Duodenal mucosa (tissue), 2 donors: ENCODE data around the gene EXOC7.
"Not testable (repeated sequence)": the region's sequence is repeated elsewhere in the genome, so short reads cannot be mapped to it uniquely, and the experiment has no call there.

Source experiments
- H3K27ac ChIP-seq: one replicate; pipeline ENCODE4 v1.7.0; 2013; ENCODE audit warnings: low read depth, low read length
- H3K27me3 ChIP-seq, 2 donors: one replicate each; pipeline ENCODE4 v1.7.0; 2013; ENCODE audit warnings: low read length in 2 of 2, control low read depth in 1 of 2; ENCODE audit not compliant: insufficient read depth in 2 of 2, control insufficient read depth in 1 of 2
- H3K36me3 ChIP-seq, 2 donors: one replicate each; pipeline ENCODE4 v1.7.0; 2013; ENCODE audit warnings: low read length in 2 of 2, control low read depth in 1 of 2; ENCODE audit not compliant: insufficient read depth in 2 of 2, control insufficient read depth in 1 of 2
- H3K4me1 ChIP-seq, 2 donors: one replicate each; pipeline ENCODE4 v1.7.0; 2013; ENCODE audit warnings: low read length in 2 of 2, control low read depth in 1 of 2; ENCODE audit not compliant: insufficient read depth in 2 of 2, control insufficient read depth in 1 of 2
- H3K4me3 ChIP-seq, 2 donors: one replicate each; pipeline ENCODE4 v1.7.0; 2013; ENCODE audit warnings: low read length in 2 of 2, low read depth in 1 of 2
- H3K9ac ChIP-seq, 2 donors: one replicate each; pipeline ENCODE4 v1.7.0; 2013; ENCODE audit warnings: low read length in 2 of 2, low read depth in 1 of 2
- H3K9me3 ChIP-seq, 2 donors: one replicate each; pipeline ENCODE4 v1.7.0; 2013; ENCODE audit warnings: low read length in 2 of 2, control low read depth in 1 of 2; ENCODE audit not compliant: control insufficient read depth in 1 of 2

Gene EXOC7

DNA sequence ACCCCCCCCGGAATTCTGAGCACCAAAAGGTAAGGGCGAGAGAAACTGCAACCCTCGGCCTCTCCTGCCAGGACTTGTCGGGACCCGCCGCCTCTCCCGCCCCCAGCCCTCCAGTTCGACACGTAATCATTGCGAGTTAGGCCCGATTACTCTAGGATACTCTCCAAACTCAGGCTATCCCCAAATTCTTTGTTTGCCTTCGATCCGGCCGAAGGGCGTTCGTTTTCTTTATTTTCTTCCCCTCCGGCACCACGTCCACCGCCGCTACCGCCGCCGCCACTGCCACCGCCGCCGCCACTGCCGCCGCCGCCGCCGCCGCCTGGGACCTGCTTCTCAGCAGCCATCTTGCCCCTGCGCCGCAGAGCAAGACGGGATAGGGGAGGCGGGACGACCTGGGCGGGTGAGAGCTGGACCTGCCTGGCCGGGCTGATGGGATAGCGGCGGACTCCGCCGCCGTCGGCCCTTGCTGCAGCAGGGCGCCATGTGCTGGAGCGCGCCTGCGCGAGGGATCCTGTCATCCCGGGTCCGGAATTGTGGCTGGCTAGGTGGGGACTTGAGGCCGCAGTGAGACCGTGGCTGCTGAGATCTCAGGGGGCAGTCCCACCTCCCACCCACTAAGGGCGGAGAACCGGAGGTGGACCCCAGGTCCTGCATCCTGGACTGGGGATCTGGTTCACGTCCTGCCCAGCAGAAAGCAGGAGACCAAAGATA lies 31.3 kb downstream of the EXOC7 start, which contains the start of gene SRP68:
Gene SRP68, minus strand, starts transcription at position 370 of the 711 bp plus-strand sequence. Its CDS starts 26 bp downstream, at position 344.
- H3K9me3 ChIP-seq = no peaks in the 10 kb centered on the region
- peak within 1 kb of the TSS; percentile 88 to 95 for H3K9ac ChIP-seq
- H3K27me3 ChIP-seq = peaks cover 36 to 37% of the 10 kb centered on the region in 2 donors
- H3K4me3 ChIP-seq = peak within 1 kb of the TSS; percentile 97 to 99
- H3K36me3 ChIP-seq = peaks cover 11 to 17% of the 10 kb centered on the region in 2 donors
- no peak within 1 kb of the TSS for H3K27ac ChIP-seq
- H3K4me1 ChIP-seq = peaks cover 21 to 43% of the 10 kb centered on the region in 2 donors

- Histone ChIP-seq H3K4me3 (peak overlapping the region; percentile 97 to 99), H3K27me3 (peaks cover 29 to 30% of the 10 kb centered on the region in 2 donors), H3K9me3 (no peaks in the 10 kb centered on the region), H3K36me3 (peaks cover 16 to 23% of the 10 kb centered on the region in 2 donors), H3K4me1 (peaks cover 15 to 38% of the 10 kb centered on the region in 2 donors), H3K27ac (no peak overlapping the region), H3K9ac (peak overlapping the region; percentile 88 to 93)
Measured at GRCh38 chr17:76071531-76072147, 31.9 kb downstream of the EXOC7 start.

DNA sequence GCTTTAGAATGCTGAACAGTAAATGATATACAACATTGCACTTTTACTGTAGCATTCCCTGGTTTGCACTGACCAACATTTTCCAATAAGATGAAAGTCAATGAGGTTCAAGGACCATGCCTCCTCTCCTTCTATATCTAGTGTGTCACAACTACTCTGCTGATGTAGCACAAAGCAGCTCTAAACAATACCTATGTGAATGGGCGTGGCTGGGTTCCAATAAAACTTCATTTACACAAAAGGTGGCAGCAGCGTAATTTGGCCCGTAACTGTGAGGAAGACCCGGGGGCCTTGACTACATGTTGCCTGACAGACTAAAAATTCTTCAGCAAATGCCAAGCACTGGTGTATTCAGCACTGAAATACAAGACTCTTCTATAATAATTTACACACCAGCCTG lies 37.8 kb downstream of the EXOC7 start:
- no peaks in the 10 kb centered on the region for H3K9me3 ChIP-seq
- H3K4me3 ChIP-seq = no peak overlapping the region
- H3K4me1 ChIP-seq = peaks cover 3 to 7% of the 10 kb centered on the region in 2 donors
- H3K36me3 ChIP-seq = peaks cover 37 to 77% of the 10 kb centered on the region in 2 donors
- no peaks in the 10 kb centered on the region for H3K27me3 ChIP-seq
- H3K9ac ChIP-seq = no peak overlapping the region
- H3K27ac ChIP-seq = no peak overlapping the region

DNA sequence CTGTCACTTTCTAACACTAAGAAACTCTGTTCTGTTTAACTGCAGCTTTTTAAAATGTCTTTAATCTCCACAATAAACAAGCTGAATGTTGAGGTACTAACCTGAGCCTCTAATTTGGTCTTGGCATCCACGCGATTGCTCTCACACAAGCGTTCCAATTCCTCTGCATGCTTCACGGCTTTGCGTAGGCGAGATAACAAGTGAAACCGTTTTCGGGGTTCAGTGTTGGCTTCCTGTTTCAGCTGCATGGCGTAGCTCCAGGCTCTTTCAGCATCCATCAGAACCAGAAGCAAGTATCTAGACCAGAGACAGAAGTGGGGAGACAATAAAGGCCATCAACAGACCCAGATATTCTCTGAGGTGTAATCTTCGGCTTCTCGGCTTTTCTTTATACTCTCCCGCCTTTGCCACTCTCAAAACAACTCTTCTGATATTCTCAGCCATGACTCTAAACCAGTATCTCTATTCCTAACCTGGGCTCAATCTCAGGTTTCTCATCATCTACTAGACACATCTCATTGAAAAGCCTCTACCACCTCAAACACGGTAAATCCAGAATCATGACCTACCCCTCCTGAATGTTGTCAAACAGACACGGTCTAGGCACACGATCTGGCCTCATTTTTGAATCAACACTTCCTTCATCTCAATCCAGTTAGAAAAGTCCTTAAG lies 39.6 kb downstream of the EXOC7 start:
- H3K27ac ChIP-seq = no peak overlapping the region
- H3K4me3 ChIP-seq = no peak overlapping the region
- H3K9me3 ChIP-seq = no peaks in the 10 kb centered on the region
- no peak overlapping the region for H3K9ac ChIP-seq
- H3K4me1 ChIP-seq = no peaks in the 10 kb centered on the region
- H3K36me3 ChIP-seq = peaks cover 45 to 88% of the 10 kb centered on the region in 2 donors
- H3K27me3 ChIP-seq = no peaks in the 10 kb centered on the region

GRCh38 chr17:76058264-76058663 lies 45.3 kb downstream of the EXOC7 start:
- peaks cover 40 to 88% of the 10 kb centered on the region in 2 donors for H3K36me3 ChIP-seq
- H3K9ac ChIP-seq, H3K4me1 ChIP-seq, H3K27ac ChIP-seq, H3K9me3 ChIP-seq, H3K27me3 ChIP-seq, H3K4me3 ChIP-seq: not testable (repeated sequence)

DNA sequence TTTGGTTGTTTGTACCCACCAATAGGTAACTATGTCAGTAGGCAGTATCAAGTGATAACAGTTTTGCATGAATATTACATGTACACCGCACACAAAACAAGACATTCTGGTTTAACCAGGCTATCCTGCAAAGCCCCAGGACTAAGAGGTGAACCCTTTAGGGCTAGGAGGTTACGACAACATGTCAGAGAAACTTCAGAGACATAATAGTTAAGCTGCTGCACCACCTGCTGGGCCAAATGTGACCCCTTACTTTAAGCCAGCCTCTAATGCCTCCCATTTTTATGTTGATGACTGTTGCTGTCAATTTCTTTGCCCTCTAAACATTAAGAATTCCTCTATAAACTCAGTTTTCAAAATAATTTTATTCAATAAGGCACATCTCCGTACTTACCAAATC lies 46.7 kb downstream of the EXOC7 start:
- H3K27ac ChIP-seq = no peak overlapping the region
- no peak overlapping the region for H3K4me3 ChIP-seq
- no peaks in the 10 kb centered on the region for H3K27me3 ChIP-seq
- no peaks in the 10 kb centered on the region for H3K9me3 ChIP-seq
- no peak overlapping the region for H3K9ac ChIP-seq
- peaks cover 43 to 87% of the 10 kb centered on the region in 2 donors for H3K36me3 ChIP-seq
- H3K4me1 ChIP-seq = no peaks in the 10 kb centered on the region

GRCh38 chr17:76054112-76054476 lies 49.5 kb downstream of the EXOC7 start:
- Histone ChIP-seq H3K27me3 (no peaks in the 10 kb centered on the region), H3K9me3 (no peaks in the 10 kb centered on the region), H3K4me1 (no peaks in the 10 kb centered on the region), H3K27ac (no peak overlapping the region), H3K9ac (no peak overlapping the region), H3K4me3 (no peak overlapping the region), H3K36me3 (peaks cover 37 to 86% of the 10 kb centered on the region in 2 donors)

DNA sequence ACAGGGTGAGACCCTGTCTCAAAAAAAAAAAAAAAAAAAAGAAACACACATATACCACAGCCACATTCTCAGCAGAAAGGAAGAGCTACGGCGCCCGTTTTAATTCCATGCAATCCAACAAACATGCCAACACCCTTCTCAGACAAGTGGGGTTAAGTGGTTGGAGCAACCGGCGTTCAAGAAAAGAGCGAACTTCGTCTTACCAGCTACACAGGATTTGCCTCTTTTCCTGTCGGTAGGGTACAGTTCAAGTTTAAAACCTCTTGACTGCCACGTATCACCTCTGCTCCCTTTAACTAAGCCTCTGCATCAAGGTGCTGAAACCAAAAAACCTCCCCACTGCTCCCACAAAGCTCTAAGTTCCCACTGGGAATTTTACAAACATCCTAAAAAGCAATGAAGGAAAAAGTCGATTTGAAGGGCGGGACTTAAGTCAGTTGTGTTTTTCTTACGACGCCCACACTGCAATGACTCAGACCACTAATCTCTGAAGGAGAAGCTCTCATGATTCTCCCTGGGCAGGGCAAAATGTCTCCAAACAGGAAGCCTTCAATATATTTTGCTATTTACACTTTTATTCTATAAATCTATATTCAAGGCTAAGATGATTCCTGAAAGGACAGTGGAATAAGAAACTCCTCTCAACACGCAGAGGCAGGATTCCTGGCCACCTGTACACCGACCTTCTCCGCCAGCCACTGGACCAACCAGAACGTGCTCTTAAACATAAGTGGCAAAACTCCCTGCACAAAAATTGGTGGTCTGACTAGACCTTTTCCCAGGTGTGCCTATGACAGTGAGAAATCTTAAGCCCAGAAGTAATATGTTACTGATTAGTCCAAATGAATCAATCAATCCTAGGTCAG lies 50.1 kb downstream of the EXOC7 start:
- no peak overlapping the region for H3K9ac ChIP-seq
- H3K9me3 ChIP-seq = no peaks in the 10 kb centered on the region
- H3K4me1 ChIP-seq = no peaks in the 10 kb centered on the region
- H3K4me3 ChIP-seq = no peak overlapping the region
- H3K27ac ChIP-seq = no peak overlapping the region
- peaks cover 37 to 87% of the 10 kb centered on the region in 2 donors for H3K36me3 ChIP-seq
- H3K27me3 ChIP-seq = no peaks in the 10 kb centered on the region

GRCh38 chr17:76051561-76051960 lies 52.0 kb downstream of the EXOC7 start:
- Histone ChIP-seq H3K4me3 (no peak overlapping the region), H3K27me3 (no peaks in the 10 kb centered on the region), H3K4me1 (no peaks in the 10 kb centered on the region), H3K9me3 (no peaks in the 10 kb centered on the region), H3K27ac (no peak overlapping the region), H3K36me3 (peaks cover 32 to 85% of the 10 kb centered on the region in 2 donors), H3K9ac (no peak overlapping the region)
